ENCODE data around the gene OR1F1.
"Not testable (repeated sequence)": the region's sequence is repeated elsewhere in the genome, so short reads cannot be mapped to it uniquely, and the experiment has no call there.

Gene OR1F1

DNA sequence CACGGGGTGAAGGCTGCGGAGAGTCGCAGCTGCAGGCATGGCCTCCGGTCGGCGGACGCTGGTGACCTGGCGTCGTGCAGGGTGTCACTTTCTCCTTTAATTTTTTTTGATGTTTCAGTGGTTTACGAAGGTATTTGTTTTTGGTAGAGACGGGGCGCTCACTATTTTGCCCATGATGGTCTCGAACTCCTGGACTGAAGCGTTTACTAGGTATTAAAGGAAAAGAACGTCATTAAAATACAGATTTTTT lies 36.1 kb upstream of the OR1F1 start:
- no peak for DNase-seq

DNA sequence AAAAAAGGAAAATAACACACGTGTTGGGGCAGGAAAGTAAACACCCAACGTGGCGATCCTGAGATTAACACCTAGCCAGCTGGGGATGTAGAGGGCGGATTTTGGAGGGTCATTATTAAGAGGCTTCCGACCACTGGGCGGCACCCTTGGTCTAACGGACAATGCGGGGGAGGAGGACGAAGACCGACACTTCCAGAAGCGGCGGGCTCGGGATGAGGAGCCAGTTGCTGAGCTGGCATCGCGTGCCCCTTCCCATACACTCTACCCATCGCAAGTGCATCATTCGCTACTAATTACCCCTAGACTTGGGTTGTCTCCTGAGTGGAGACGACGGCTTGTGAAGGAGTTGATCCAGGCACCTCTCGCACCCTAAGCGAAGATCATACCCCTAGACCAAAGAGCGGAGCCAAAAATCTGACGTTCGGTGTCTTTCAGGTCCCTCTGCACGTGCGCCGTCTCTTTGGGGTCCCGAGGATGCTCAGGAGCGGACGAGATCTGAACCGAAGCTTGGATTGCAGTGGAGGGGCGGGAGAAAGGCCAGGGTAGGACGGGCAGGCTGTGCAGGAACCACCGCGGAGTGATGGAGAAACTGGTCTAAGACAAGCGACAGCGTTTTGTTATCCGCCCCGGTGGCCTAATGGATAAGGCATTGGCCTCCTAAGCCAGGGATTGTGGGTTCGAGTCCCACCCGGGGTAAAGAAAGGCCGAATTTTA lies 35.6 kb upstream of the OR1F1 start:
- peak; percentile 86 to 97 for DNase-seq

GRCh38 chr16:3152991-3153368 lies 35.0 kb upstream of the OR1F1 start:
- no peak for DNase-seq

DNA sequence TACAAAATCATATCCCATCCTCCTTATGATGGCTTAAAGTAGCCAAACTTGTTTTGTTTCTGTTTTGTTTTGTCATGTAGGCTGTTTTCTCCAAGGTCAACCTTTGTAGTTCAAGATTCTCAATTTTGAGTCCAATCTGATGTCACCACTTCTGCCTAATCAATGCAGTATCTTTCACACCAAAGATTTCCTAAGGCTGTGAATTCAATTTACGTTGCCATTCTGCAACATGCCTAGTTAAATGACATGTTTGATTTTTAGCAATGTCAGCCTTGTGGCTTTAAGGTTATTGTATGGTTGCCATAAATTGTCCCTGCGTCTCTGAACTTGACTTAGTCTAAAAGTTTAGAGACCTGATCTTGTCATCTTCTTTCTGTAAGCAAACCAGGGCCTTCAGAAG lies 32.8 kb upstream of the OR1F1 start:
- no peak for DNase-seq

- DNase-seq = no peak
These were observed 32.0 kb upstream of the OR1F1 start for GRCh38 chr16:3155972-3156371.

GRCh38 chr16:3157229-3158025 lies 30.6 kb upstream of the OR1F1 start:
- peak; percentile 43 to 85 for DNase-seq

DNA sequence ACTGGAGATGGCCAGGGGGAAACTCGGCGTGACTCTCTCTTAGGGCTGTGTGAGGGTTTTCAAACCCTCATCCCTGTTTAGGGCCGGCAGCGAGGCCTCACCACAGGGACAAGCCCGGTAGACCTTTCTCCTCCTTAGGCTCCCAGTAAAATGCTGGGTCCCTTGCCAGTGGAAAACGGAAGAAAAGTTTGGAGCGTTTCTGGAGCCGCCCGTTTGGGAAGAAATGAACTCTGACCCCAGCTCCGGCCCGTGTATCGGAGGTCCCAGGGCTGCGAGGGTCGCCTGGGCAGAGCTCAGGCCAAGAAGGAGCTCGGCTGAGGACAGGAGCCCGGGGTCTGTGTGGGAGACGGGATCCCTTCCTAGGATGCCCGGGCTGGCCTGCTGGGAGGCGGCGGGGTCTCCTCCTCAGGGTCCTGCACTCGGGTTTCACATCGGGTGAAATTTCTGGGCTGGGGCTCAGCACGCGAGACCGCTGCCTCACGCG lies 29.9 kb upstream of the OR1F1 start:
- DNase-seq = no peak

GRCh38 chr16:3158510-3159314 lies 29.3 kb upstream of the OR1F1 start:
- DNase-seq = peak; percentile 49 to 53

- no peak for DNase-seq
These were observed 26.6 kb upstream of the OR1F1 start for GRCh38 chr16:3161235-3162018.

GRCh38 chr16:3164121-3164991 lies 23.6 kb upstream of the OR1F1 start:
- DNase-seq = no peak

DNA sequence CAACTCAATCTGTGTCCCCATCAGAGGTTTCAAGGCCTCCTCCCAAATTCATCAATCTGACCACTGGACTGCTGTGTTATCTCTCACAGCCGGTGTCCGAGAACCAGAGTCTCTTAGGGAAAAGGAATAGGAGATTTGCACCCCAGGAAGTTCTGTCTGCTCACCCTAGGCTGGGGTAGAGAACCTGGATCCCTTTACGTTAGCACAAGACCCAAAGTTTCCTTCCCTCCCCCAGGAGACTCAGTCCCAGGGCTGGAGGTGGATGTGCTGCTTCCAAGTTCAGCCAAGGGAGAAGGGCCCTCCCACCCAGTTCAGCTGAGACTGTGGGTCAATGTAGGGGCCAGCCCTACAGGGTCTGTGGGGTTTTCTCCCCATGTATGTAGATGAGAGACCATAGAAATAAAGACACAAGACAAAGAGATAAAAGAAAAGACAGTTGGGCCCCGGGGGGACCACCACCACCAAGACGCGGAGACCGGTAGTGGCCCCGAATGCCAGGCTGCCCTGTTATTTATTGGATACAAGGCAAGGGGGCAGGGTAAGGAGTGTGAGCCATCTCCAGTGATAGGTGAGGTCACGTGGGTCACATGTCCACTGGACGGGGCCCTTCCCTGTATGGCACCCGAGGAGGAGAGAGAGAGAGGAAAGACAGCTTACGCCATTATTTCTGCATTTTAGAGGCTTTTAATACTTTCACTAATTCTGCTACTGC lies 22.7 kb upstream of the OR1F1 start:
- DNase-seq = no peak

DNA sequence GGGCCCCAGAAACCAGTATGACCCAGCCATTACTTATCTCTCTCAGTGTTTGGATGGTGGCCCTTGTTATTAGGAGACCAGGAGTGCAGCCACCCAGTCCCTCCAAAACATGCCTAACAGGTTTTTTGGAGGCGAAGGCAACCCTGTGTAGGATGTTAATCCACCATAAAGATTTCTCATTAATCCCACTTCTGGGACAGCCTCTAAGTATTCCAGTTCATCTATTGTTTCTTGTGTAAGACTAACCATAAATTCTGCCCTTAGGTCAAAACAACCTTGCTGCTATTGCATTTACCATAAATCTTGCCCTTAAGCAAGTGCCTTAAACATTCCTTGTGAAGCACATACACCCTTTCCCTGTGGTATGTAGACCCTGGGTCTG lies 21.5 kb upstream of the OR1F1 start:
- no peak for DNase-seq

DNA sequence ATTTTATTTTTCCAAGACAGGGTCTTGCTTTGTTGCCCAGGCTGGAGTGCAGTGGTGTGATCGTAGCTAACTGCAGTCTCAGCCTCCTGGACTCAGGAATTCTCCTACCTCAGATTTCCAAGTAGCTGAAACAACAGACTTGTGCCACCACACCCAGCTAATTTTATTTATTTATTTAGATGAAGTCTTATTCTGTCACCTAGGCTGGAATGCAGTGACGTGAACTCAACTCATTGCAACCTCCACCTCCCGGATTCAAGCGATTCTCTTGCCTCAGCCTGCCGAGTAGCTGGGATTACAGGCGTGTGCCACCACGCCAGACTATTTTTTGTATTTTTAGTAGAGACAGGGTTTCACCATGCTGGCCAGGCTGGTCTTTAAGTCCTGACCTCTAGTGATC lies 19.3 kb upstream of the OR1F1 start:
- DNase-seq = not testable (repeated sequence)

DNA sequence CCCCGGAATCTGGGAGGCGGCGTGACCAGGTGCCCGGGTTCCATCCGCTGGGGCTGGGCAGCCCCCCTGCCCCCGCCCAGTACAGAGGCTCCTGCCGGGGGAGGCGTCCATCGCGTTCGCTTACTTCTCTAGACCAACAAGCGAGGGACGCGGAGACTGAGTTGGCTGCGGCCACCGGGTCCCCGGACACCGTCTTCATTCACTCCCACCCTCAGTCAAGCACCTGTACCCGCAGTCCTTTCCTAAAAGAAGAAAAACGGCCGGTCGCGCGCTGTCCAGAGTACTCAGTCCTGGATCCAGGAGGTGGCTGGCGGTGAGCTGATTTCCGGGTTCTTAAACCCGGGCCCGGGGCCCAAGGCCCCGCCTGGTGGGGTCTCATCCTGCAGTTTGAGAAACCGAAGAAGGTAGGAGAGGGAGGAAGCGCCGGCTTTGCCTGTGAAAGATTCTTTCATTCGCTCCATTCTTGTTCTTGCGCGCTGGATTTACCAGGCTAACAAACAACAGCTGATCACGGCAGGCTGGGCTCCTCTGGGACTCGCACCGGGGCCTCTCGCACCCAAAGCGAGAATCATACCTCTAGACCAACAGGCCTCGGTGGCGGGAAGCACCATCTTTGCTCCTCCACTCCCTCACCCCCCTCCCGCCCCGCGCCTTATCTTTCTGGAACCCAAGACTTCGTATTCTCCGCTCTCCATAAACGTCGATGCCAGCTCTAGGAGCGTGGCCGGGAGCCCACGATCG lies 17.4 kb upstream of the OR1F1 start:
- DNase-seq = no peak

GRCh38 chr16:3171181-3171854 lies 16.7 kb upstream of the OR1F1 start:
- DNase-seq = no peak

GRCh38 chr16:3171855-3172593 lies 16.0 kb upstream of the OR1F1 start:
- no peak for DNase-seq

GRCh38 chr16:3173892-3174617 lies 13.9 kb upstream of the OR1F1 start:
- no peak for DNase-seq

- DNase-seq = no peak
These were observed 13.3 kb upstream of the OR1F1 start for GRCh38 chr16:3174618-3175148.
